Gastroesophageal sphincter (tissue), 3 donors: ENCODE measurements around the gene ZNF248.

Source experiments
- EP300 ChIP-seq: sonication (generic); formaldehyde crosslinking; IDR thresholded peaks from one replicate; pipeline ENCODE4 v1.6.1; 2017; ENCODE audit warnings: antibody characterized with exemption, mild to moderate bottlenecking
- POLR2A ChIP-seq, 2 donors: fragments of 450-650 bp; IDR thresholded peaks; one replicate each; pipeline ENCODE4 v1.6.1; 2017; ENCODE audit warnings: antibody characterized with exemption in 2 of 2, mild to moderate bottlenecking in 2 of 2, moderate library complexity in 1 of 2
- POLR2AphosphoS5 ChIP-seq: sonication (generic); formaldehyde crosslinking; IDR thresholded peaks from one replicate; pipeline ENCODE4 v1.6.1; 2017; ENCODE audit warnings: antibody characterized with exemption
- TF ChIP-seq, protein P1 (sequence below), 4 experiments: fragments of 200-600 bp in 2 of 4; fragments of 450-650 bp in 2 of 4; sonication (generic) in 1 of 4; IDR thresholded peaks; one replicate each; pipeline ENCODE4 v1.5.1; 2017 to 2019; ENCODE audit warnings: antibody characterized with exemption in 4 of 4, mild to moderate bottlenecking in 2 of 4, moderate library complexity in 2 of 4

DNA sequence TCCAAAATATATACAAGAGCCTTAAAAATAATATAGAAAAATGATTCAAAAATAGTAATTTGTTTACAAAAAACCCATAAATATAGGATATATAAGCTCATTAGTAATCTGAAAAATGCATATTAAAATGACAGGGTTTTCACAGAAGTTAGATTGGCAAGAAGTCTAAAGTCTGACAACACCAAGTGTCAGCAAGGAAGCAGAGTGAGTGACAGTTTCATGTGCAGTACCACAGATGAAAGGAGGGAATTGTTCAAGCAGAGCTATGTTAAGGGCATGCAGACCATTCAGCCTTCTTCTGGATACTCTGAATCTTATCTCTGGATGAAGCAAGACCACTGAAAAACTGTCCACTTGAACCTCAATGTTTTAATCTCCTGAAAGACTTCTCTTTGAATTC is 55.9 kb downstream of the ZNF248 start:
- TF ChIP-seq, protein P1, sequence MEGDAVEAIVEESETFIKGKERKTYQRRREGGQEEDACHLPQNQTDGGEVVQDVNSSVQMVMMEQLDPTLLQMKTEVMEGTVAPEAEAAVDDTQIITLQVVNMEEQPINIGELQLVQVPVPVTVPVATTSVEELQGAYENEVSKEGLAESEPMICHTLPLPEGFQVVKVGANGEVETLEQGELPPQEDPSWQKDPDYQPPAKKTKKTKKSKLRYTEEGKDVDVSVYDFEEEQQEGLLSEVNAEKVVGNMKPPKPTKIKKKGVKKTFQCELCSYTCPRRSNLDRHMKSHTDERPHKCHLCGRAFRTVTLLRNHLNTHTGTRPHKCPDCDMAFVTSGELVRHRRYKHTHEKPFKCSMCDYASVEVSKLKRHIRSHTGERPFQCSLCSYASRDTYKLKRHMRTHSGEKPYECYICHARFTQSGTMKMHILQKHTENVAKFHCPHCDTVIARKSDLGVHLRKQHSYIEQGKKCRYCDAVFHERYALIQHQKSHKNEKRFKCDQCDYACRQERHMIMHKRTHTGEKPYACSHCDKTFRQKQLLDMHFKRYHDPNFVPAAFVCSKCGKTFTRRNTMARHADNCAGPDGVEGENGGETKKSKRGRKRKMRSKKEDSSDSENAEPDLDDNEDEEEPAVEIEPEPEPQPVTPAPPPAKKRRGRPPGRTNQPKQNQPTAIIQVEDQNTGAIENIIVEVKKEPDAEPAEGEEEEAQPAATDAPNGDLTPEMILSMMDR (IDR thresholded peaks at IDR 0.05) = no peak
- no peak for TF ChIP-seq POLR2A (IDR thresholded peaks at IDR 0.05)
- no peak for TF ChIP-seq EP300
- no peak for TF ChIP-seq POLR2AphosphoS5
